Stimulated activated CD8-positive, alpha-beta memory T cell treated with anti-CD3 and anti-CD28 coated beads, Interleukin-12 subunit alpha, Interleukin-12 subunit beta, amount 100 ng/mL, for 24 hours (primary cell): Measurements from ENCODE around the gene MYL5.
"Not testable (repeated sequence)": the region's sequence is repeated elsewhere in the genome, so short reads cannot be mapped to it uniquely, and the experiment has no call there.

Experiments
- DNase-seq: peaks from one replicate; pipeline ENCODE4 v3.0.0-alpha.2; 2020; ENCODE audit errors: extremely low read depth

The MYL5 gene

DNA sequence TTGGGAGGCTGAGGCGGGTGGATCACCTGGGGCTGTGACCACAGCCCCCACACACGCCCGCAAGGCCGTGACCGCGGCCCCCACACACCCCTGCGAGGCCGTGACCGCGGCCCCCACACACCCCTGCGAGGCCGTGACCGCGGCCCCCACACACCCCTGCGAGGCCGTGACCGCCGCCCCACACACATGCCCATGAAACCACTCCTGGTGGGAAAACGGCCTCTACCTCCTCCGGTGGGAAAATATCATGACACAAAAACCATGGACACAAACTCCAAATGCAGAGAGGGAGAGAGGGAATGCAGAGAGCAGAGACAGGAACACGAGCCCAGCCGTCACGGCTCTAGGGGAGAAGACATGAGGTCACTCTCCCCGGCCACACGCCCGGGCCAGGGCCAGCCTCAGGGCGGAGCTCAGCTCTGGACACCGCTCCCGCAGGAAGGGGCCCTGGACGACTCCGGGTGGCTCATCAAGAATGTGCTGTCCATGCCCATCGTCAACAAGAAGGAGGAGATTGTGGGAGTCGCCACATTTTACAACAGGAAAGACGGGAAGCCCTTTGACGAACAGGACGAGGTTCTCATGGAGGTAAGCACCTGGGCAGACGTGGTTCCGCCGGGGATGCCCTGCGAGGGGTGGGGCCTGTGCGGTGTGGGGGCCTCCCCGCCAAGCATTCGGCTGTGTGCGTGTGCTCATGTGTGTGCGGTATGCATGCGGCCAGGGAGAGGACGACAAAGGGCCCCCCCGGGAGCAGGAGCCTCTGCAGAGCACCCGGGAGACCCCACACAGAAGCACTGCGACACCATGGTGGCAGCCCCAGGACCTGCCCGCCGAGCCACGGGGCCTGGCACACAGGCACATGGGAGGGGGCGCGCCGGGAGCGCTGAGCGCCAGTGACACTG is 17.7 kb upstream of the MYL5 start:
- no peak for DNase-seq

DNA sequence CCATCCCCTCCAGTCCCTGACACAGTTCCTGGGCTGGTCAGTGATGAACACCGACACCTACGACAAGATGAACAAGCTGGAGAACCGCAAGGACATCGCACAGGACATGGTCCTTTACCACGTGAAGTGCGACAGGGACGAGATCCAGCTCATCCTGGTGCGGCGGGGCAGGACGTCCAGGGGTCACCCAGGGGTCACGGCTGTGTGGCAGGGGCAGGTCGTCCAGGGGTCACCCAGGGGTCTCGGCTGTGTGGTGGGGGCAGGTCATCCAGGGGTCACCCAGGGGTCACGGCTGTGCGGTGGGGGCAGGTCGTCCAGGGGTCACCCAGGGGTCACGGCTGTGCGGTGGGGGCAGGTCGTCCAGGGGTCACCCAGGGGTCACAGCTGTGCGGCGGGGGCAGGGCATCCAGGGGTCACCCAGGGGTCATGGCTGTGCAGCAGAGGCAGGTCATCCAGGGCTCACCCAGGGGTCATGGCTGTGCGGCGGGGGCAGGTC is 17.0 kb upstream of the MYL5 start:
- no peak for DNase-seq

DNA sequence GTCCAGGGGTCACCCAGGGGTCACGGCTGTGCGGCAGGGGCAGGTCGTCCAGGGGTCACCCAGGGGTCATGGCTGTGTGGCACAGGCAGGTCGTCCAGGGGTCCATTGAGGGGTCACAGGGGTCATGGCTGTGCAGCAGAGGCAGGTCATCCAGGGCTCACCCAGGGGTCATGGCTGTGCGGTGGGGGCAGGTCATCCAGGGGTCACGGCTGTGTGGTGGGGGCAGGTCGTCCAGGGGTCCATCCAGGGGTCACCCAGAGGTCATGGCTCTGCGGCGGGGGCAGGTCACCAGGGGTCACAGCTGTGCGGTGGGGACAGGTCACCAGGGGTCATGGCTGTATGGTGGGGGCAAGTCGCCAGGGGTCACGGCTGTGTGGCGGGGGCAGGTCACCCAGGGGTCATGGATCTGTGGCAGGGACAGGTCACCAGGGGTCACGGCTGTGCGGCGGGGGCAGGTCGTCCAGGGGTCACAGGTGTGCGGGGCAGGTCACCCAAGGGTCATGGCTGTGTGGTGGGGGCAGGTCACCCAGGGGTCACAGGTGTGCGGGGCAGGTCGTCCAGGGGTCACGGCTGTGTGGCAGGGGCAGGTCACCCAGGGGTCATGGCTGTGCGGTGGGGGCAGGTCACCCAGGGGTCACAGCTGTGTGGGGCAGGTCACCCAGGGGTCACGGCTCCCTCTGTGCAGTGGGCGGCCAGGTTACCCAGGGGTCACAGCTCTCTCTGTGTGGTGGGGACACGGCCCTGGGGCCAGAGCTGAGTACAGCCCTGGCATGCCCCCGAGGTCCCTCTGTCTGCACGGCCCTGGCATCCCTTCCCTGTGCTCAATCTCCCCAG is 16.3 kb upstream of the MYL5 start:
- DNase-seq: no peak

DNA sequence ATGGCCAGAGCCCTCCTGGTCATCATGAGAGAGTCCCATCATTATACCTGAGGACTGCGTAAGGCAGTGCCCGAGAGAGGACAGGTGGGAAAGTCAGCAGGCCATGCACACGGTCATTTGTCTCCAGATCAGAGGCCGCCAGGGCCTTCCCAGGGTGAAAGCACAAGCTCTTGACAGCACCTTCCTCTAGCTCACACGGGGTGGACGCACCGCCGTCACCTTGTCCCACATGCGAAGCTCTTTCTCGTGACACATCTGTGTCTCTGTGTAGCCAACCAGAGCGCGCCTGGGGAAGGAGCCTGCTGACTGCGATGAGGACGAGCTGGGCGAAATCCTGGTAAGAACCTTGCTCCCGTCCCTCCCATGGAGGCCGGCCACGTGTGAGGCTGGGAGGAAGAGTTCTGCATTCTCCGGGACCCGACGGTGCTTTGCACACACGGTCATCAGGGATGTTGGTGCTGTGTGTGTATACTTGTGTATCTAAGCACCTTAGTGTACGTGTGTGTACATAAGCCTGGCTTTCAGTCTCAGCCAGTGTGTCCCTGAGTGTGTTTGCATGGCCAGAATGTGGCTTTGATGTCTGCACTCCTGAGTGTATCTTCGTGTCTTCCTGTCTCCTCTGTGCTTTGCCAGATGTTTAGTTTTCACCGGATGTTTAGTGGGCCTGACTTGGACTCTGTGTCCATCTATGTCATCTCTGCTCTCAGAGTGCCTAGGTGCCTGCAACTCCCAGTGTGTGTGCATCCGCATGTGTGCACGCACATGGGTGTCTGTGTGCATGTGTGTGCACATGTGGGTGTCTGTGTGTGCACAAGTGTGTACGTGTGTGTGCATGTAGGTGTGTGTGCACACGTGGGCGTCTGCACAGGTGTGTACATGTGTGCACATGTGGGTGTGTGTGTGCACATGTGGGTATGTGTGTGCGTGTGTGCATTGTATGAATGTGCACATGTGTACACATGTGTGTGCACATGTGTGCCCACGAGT is 15.4 kb upstream of the MYL5 start:
- no peak for DNase-seq

DNA sequence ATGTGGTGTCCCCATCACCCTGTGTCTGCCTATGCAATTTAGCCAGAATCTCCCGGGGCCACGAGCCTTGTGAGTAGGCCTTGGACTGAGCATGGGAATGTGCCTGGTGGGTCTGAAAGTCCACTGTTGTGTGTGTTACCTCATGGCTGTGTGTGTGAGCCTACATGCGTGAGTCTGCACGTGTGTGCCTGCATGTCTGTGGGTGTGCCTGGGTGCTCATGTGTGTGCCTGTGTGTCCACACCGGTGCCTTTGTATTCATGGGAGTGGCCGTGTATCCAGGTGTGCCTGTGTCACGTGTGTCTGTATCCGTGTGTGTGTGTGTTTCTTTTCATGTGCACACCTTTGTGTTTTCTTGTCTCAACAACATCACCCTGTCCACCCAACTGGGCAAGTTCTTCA is 14.5 kb upstream of the MYL5 start:
- no peak for DNase-seq

DNA sequence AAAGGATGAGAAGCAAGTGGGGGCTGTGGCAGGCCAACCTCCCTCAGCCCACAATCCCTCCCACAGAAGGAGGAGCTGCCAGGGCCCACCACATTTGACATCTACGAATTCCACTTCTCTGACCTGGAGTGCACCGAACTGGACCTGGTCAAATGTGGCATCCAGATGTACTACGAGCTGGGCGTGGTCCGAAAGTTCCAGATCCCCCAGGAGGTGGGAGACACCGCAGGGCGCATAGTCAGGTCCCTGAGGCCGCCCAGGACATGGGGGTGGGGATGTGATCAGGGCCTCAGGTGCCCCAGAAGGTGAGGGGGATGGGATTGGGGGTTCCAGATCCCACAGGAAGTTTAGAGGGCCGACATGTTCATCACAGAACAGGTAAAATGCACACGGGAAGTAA is 13.9 kb upstream of the MYL5 start:
- DNase-seq: no peak

DNA sequence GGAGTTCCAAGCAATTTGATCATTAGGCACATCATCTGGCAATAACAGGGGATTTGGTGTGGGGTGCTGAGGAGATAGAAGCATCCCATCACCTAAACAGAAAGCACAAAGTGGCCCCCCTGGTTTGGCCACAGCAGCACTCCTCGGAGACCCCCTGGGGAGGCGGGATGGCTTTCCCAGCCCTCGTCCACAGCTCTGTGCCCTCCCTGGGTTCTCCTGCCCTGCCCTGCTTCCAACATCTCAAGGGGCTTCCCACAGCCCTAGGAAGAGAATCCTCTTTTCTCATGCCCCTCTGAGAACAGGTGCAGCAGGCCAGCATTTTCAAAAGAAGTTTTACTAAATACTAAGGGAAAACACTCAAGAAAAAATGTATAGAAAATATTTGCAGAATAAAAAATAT is 13.1 kb upstream of the MYL5 start:
- DNase-seq: no peak

DNA sequence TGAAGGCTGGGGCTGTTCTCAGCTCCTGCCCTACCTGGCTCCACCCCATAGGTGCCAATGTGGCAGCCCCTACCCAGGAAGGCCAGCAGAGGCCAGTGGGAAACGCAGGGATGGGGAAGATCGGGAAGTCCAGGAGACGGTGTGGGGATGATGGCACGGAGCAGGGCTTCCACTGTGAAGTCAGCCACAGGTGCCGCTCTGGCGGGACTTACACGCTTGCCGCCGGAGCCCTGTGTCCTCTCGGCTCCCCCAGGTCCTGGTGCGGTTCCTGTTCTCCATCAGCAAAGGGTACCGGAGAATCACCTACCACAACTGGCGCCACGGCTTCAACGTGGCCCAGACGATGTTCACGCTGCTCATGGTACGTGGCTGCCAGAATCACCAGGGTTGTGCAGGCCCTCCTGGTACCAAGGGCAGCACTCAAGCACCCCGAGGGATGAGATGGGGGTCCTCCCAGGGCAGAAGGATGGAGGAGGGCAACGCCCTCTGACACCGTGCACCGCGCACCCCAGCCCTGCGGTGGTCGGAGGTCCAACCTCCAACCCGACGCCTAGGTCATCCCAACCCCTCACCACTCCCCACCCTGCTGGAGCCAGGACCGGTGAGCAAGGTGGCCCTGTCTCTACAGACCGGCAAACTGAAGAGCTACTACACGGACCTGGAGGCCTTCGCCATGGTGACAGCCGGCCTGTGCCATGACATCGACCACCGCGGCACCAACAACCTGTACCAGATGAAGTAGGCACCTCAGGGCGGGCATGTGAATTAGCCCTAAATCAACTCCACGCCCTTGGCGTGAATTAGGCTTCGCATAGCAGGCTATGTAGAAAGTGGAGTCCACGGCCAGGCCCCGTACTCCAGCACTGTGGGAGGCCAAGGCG is 12.2 kb upstream of the MYL5 start:
- DNase-seq: no peak

DNA sequence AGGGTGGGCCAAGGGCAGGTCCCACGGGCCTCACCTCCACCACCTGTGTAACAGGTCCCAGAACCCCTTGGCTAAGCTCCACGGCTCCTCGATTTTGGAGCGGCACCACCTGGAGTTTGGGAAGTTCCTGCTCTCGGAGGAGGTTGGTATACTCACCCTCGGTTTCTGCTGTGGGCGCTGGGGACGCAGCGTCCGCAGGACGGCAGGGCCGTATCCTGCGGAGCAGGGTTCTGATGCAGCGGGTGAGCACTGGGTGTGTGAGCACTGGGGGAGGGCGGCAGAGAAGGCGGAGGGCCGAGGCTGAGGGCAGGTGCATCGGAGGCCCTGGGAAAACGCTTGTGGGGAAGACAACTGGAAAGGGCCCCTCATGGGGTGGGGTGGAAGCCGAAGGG is 11.3 kb upstream of the MYL5 start:
- DNase-seq: no peak

DNA sequence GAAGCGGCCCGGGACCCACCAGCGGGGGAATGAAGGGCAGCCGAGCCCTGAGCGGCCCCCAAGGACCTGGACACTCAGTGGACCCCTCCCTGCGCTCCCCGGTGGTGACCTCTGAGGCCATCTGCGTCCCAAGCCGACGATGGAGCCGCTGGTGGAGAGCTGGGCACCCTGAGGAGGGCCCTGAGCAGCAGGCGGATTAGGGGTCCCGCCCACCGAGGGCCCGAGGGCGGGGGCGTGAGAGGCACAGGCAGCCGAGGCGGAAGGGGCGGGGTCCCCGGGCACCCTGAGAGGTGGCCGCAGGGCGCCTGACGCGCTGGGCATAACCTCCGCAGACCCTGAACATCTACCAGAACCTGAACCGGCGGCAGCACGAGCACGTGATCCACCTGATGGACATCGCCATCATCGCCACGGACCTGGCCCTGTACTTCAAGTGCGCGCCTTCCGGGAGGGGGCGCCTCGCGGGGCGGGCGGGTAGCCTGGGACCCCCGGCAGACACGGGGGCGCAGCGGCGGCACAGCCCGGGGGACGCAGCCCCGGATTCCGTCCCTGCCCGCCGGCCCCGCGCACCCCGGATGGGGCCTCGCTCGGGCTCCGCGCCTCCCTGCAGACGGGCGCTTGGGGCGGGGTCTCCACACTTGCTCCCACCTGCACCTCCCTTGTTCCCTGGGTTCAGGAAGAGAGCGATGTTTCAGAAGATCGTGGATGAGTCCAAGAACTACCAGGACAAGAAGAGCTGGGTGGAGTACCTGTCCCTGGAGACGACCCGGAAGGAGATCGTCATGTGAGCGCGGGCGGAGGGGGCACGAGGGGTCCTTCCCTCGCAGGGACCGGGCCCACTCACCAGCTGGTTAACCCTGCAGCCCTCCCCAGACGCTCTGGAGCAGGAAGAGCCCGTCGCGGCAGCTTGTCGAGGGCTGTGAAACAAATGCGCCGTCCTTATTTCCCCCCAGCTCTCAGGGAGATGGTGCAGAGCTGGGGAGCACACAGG is 10.6 kb upstream of the MYL5 start:
- DNase-seq: peak; percentile 58

DNA sequence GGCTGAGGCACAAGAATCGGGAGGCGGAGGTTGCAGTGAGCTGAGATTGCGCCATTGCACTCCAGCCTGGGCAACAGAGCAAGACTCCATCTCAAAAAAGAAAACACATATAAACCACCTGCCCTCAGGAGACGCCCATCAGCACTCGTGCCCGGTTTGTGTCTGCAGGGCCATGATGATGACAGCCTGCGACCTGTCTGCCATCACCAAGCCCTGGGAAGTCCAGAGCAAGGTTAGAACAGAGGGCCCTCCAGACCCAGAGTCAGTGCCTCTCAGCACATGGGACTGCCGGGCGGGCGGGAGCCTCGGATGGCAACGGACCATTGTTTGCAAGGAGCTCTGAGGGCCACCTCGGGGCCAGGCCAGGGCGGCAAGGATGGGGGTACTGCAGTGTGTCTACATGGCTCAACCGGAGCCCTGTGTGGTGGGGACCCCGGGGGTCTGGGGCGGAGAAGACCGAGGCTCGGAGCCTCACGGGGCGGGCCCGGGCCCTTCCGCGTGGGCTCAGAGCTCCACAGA is 9.6 kb upstream of the MYL5 start:
- no peak for DNase-seq

DNA sequence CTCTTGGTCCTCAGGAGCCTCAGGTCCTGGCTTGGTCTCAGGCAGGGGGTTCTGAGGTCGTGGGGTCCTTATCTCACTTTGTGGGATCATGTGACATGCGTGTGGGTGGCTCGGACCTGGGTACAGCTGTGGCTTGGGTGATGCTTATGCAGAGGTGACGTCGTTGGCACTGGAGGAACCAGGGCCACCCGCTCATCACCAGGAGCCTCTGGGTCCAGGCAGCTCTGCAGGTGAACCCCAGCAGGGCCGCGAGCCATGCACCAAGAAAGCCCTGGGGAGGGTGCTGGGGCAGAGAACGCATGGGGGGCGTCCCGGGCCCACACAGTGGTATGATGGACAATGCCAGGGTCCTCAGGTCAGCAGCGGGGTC is 9.0 kb upstream of the MYL5 start:
- no peak for DNase-seq

DNA sequence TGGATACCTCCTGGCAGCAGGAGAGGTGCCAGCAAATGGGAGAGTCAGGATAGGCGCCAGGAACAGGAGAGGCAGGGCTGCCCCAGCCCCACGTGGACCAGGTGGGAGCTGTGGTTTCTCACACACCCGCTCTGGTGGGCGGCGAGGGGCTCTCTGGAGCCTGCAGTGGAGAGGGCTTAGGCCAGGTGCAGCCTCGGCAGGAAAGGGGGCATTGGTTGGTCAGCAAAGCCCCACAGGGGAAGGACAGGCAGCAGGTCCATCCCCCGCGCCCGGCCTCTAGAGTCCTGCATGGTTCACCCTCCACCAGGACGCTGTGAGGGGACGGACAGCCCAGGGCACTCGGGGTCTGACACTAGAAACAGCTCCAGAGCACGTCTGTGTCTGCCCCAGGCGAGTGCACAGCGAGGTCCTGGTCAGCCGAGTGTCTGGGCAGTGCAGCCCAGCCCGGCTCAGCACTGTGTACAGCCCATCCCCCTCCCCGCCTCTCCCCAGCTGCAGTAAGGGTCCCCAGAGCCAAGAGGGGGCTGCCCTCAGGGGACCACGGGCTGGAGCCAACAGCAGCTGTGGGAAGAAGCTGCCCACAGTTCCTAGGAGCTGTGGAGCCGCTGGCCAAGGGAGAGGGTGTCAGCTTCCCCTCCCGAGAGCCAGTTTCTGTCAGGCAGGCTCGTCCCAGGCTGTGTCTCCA is 8.4 kb upstream of the MYL5 start:
- DNase-seq: no peak

DNA sequence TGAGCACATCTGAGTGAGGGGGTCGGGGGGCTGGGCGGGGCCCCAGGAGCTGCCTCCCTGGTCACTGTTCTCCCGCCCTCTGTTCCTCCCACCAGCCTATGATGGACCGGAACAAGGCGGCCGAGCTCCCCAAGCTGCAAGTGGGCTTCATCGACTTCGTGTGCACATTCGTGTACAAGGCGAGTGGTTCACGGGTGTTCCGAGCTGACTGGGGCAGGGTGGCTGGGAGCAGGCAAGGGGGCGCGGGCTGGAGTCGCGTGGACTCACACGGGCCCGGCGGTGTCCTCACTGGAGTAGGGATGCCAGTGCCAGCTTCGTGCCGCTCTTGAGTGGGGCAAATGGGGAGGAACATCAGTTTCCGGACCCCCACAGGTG is 7.9 kb upstream of the MYL5 start:
- DNase-seq: no peak

DNA sequence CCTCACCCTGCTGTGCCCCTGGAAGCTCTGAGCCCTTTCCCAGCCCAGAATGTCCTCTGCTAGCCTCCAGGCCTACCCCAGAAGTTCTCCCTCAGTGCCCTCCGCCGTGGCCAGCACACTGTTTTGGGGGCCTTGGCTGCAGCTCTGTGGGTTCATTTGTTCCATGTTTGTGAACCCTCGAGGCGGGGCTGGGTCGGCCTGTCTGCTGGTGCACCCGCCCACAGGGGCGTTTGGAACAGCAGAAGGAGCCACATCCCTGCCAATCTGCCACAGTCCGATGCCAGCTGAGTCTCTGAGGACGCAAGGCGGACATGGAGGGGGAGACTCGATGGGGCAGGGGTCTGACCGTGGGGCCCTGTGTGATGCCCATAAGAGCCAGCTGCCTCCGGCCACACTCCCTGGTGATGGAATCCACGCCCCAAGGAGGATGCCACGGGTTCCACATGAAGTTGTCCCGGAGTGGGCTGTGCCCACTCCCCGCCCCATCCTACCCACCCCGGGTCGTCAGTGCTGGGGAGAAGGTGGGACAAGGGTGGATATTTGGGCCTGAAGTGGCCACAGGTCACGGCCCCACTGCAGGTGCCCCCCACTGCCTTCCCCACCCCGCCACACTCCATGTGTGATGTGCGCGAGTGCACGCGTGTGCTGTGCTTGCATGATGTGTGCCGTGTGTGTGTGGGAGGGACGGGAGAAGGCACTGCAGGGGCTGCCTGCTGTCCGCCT is 7.4 kb upstream of the MYL5 start:
- no peak for DNase-seq

DNA sequence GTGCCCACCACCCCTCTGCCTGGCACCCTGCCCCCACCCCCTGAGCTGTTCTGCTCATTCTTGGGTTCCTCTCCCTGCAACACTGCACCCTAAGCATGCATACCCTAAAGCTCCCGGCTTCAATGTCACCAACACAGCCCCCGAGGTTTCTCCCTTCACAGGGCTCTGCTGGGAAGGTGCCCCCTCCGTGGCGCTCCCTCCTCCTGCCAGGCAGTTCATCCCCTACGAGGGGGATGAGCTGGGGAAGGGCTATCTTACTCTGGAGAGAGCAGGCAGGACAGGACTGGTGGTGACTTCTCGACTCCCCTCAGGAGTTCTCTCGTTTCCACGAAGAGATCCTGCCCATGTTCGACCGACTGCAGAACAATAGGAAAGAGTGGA is 6.8 kb upstream of the MYL5 start:
- DNase-seq: no peak

DNA sequence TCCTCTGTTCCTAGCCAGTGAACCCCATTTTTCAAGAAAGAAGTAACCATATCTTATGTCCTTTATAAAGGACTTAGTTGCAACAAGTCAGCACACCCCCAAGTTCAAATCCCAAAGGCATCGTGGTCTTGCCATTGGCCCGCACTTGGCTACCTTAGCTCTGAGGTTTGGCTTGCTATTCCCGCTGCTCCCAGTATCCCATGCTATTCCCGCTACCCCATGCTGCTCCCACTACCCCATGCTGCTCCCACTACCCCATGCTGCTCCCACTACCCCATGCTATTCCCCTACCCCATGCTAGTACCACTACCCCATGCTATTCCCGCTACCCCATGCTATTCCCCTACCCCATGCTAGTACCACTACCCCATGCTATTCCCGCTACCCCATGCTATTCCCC is 6.1 kb upstream of the MYL5 start:
- not testable (repeated sequence) for DNase-seq
